ENCODE results near the gene LEMD1. TPM values are rescaled to one million over a fixed set of nuclear protein-coding genes. Genes with fewer than 3 reads are reported as not detected.

Gene LEMD1
- total RNA-seq, 1 donor from 2014 or later = not detected

GRCh38 chr1:205443585-205444299 is 21.9 kb upstream of the LEMD1 start:
- H3K4me1 Mint-ChIP-seq (ENCODE audit: low read depth) = peaks cover 15% of the 10 kb centered on the region
- DNase-seq (ENCODE audit: low spot score) = no peak
- intact Hi-C loops (cut with micrococcal nuclease) = loop anchor here (10.0 kb wide), 1 partner anchor 179 kb away; no protein-coding TSS in a partner anchor
- H3K36me3 Mint-ChIP-seq (ENCODE audit: low read depth) = no peaks in the 10 kb centered on the region
- peaks cover 15% of the 10 kb centered on the region for H3K27me3 Mint-ChIP-seq (ENCODE audit: insufficient read depth)
- H3K4me3 Mint-ChIP-seq = no peak overlapping the region
- no peak overlapping the region for H3K27ac Mint-ChIP-seq
- H3K9me3 Mint-ChIP-seq = no peaks in the 10 kb centered on the region

GRCh38 chr1:205442051-205442725 is 20.3 kb upstream of the LEMD1 start:
- no peaks in the 10 kb centered on the region for H3K36me3 Mint-ChIP-seq (ENCODE audit: low read depth)
- no peak for DNase-seq (ENCODE audit: low spot score)
- H3K9me3 Mint-ChIP-seq = no peaks in the 10 kb centered on the region
- intact Hi-C loops (cut with micrococcal nuclease) = loop anchor here (10.0 kb wide), 1 partner anchor 177 kb away; no protein-coding TSS in a partner anchor
- H3K4me3 Mint-ChIP-seq = no peak overlapping the region
- H3K27me3 Mint-ChIP-seq (ENCODE audit: insufficient read depth) = peaks cover 13% of the 10 kb centered on the region
- H3K4me1 Mint-ChIP-seq (ENCODE audit: low read depth) = peaks cover 15% of the 10 kb centered on the region
- H3K27ac Mint-ChIP-seq = no peak overlapping the region

DNA sequence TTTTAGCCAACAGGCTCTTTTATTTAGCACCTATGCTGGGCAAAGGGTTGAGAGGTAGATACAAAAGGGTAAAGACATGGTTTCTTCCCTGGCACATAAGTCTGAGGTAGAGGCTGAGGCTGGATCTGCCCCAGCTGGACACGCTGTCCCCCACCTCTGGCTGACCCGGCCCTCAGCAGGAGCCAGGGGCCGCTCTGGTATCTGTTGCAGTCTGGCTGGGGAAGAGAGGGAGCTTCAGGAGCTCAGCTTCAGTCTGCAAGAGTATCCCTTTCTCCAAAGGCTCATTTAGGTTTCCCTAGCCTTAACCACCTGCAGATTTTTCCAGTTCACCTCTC is 19.8 kb upstream of the LEMD1 start:
- H3K4me3 Mint-ChIP-seq = no peak overlapping the region
- intact Hi-C loops (cut with micrococcal nuclease) = loop anchor here (2.0 to 10.0 kb wide), 2 partner anchors 39 to 177 kb away; no protein-coding TSS in a partner anchor

DNA sequence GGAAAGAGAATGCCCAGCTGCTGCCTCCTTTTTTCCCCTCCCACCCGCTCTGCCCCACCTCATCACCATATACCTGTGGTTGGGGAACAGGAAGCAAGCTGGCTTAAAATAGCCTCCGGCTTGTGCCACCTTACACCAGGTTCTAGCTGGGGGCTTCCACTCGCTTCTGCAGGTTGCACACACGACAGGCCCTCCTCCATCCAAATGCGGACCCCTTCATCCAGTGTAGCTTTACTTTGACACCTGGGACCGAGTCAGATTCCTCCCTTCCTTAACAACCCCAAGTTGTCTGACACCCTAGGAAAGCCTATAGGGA is 19.4 kb upstream of the LEMD1 start:
- Mint-ChIP-seq H3K27ac (peak overlapping the region; percentile 83), H3K27me3 (ENCODE audit: insufficient read depth) (peaks cover 13% of the 10 kb centered on the region), H3K36me3 (ENCODE audit: low read depth) (no peaks in the 10 kb centered on the region), H3K4me1 (ENCODE audit: low read depth) (peaks cover 15% of the 10 kb centered on the region), H3K4me3 (peak overlapping the region; percentile 63), H3K9me3 (no peaks in the 10 kb centered on the region)
- no peak for DNase-seq (ENCODE audit: low spot score)
- intact Hi-C loops (cut with micrococcal nuclease) = loop anchor here (2.0 to 10.0 kb wide), 2 partner anchors 40 to 176 kb away; no protein-coding TSS in a partner anchor

More for the DNA sequence above, 19.8 kb upstream of the LEMD1 start:
- peaks cover 12% of the 10 kb centered on the region for H3K27me3 Mint-ChIP-seq (ENCODE audit: insufficient read depth)
- no peak for DNase-seq (ENCODE audit: low spot score)
- no peaks in the 10 kb centered on the region for H3K36me3 Mint-ChIP-seq (ENCODE audit: low read depth)
- no peak overlapping the region for H3K27ac Mint-ChIP-seq
- no peaks in the 10 kb centered on the region for H3K9me3 Mint-ChIP-seq
- peaks cover 15% of the 10 kb centered on the region for H3K4me1 Mint-ChIP-seq (ENCODE audit: low read depth)

GRCh38 chr1:205440476-205441317 is 18.8 kb upstream of the LEMD1 start:
- intact Hi-C loops (cut with micrococcal nuclease) = loop anchor here (2.0 to 10.0 kb wide), 2 partner anchors 40 to 176 kb away; no protein-coding TSS in a partner anchor
- H3K36me3 Mint-ChIP-seq (ENCODE audit: low read depth) = no peaks in the 10 kb centered on the region
- H3K4me3 Mint-ChIP-seq = peak overlapping the region; percentile 63
- H3K4me1 Mint-ChIP-seq (ENCODE audit: low read depth) = peaks cover 15% of the 10 kb centered on the region
- peak; percentile 66 for DNase-seq (ENCODE audit: low spot score)
- H3K27ac Mint-ChIP-seq = peak overlapping the region; percentile 83
- H3K27me3 Mint-ChIP-seq (ENCODE audit: insufficient read depth) = peaks cover 10% of the 10 kb centered on the region
- no peaks in the 10 kb centered on the region for H3K9me3 Mint-ChIP-seq

DNA sequence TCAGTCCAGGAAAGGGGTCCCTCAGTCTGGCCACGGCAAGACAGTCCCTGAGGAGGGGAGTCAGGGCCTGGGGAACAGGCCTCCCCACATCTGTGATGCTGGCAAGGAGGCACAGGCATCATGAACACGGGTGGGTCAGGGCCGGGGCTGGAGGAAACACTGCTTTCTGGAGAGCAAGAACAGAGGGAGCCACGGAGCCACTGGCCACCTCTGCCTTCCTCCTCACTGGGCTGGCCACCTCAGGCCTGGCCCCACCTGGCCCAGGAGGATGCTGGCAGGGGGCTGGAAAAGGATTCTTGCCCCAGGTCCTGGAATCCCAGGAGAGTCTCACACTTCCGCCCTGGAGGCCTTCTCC is 18.2 kb upstream of the LEMD1 start:
- Mint-ChIP-seq H3K36me3 (ENCODE audit: low read depth) (no peaks in the 10 kb centered on the region), H3K4me1 (ENCODE audit: low read depth) (peaks cover 15% of the 10 kb centered on the region)

GRCh38 chr1:205438213-205439158 is 16.6 kb upstream of the LEMD1 start:
- no peak for DNase-seq (ENCODE audit: low spot score)
- Mint-ChIP-seq H3K9me3 (no peaks in the 10 kb centered on the region), H3K36me3 (ENCODE audit: low read depth) (no peaks in the 10 kb centered on the region), H3K27me3 (ENCODE audit: insufficient read depth) (peaks cover 14% of the 10 kb centered on the region), H3K4me1 (ENCODE audit: low read depth) (peaks cover 15% of the 10 kb centered on the region), H3K4me3 (no peak overlapping the region), H3K27ac (no peak overlapping the region)
- intact Hi-C loops (cut with micrococcal nuclease) = no loop called here

More for the DNA sequence above, 18.2 kb upstream of the LEMD1 start:
- intact Hi-C loops (cut with micrococcal nuclease) = loop anchor here (2.0 to 10.0 kb wide), 2 partner anchors 41 to 175 kb away; no protein-coding TSS in a partner anchor
- H3K27ac Mint-ChIP-seq = peak overlapping the region; percentile 83
- no peak overlapping the region for H3K4me3 Mint-ChIP-seq
- no peak for DNase-seq (ENCODE audit: low spot score)
- H3K27me3 Mint-ChIP-seq (ENCODE audit: insufficient read depth) = peaks cover 10% of the 10 kb centered on the region
- no peaks in the 10 kb centered on the region for H3K9me3 Mint-ChIP-seq

GRCh38 chr1:205437570-205437969 is 15.7 kb upstream of the LEMD1 start:
- Mint-ChIP-seq H3K4me3 (no peak overlapping the region), H3K36me3 (ENCODE audit: low read depth) (no peaks in the 10 kb centered on the region), H3K27ac (no peak overlapping the region), H3K4me1 (ENCODE audit: low read depth) (peaks cover 15% of the 10 kb centered on the region), H3K9me3 (no peaks in the 10 kb centered on the region), H3K27me3 (ENCODE audit: insufficient read depth) (peaks cover 14% of the 10 kb centered on the region)
- intact Hi-C loops (cut with micrococcal nuclease) = no loop called here
- no peak for DNase-seq (ENCODE audit: low spot score)

GRCh38 chr1:205436776-205437410 is 15.0 kb upstream of the LEMD1 start:
- Mint-ChIP-seq H3K27ac (peak overlapping the region; percentile 27), H3K9me3 (no peaks in the 10 kb centered on the region)
- intact Hi-C loops (cut with micrococcal nuclease) = no loop called here

GRCh38 chr1:205435578-205436573 is 14.0 kb upstream of the LEMD1 start:
- Mint-ChIP-seq H3K27ac (no peak overlapping the region), H3K4me3 (no peak overlapping the region), H3K9me3 (no peaks in the 10 kb centered on the region), H3K36me3 (ENCODE audit: low read depth) (no peaks in the 10 kb centered on the region), H3K27me3 (ENCODE audit: insufficient read depth) (peaks cover 24% of the 10 kb centered on the region), H3K4me1 (ENCODE audit: low read depth) (peaks cover 12% of the 10 kb centered on the region)
- DNase-seq (ENCODE audit: low spot score) = no peak
- intact Hi-C loops (cut with micrococcal nuclease) = no loop called here

More at GRCh38 chr1:205436776-205437410, 15.0 kb upstream of the LEMD1 start:
- DNase-seq (ENCODE audit: low spot score) = no peak
- Mint-ChIP-seq H3K36me3 (ENCODE audit: low read depth) (no peaks in the 10 kb centered on the region), H3K27me3 (ENCODE audit: insufficient read depth) (peaks cover 20% of the 10 kb centered on the region), H3K4me3 (no peak overlapping the region), H3K4me1 (ENCODE audit: low read depth) (peaks cover 15% of the 10 kb centered on the region)

GRCh38 chr1:205434738-205435137 is 12.9 kb upstream of the LEMD1 start:
- Mint-ChIP-seq H3K36me3 (ENCODE audit: low read depth) (no peaks in the 10 kb centered on the region), H3K27me3 (ENCODE audit: insufficient read depth) (peaks cover 31% of the 10 kb centered on the region), H3K9me3 (no peaks in the 10 kb centered on the region), H3K4me1 (ENCODE audit: low read depth) (peaks cover 15% of the 10 kb centered on the region), H3K27ac (no peak overlapping the region), H3K4me3 (no peak overlapping the region)
- no peak for DNase-seq (ENCODE audit: low spot score)
- intact Hi-C loops (cut with micrococcal nuclease) = no loop called here

Data from activated T-helper 1 cell treated with anti-CD3 and anti-CD28 coated beads, Interleukin-12 subunit alpha, Interleukin-12 subunit beta, Interleukin-2, Interleukin-4 antibody, amounts not matched to agents 30 ng/mL and 10 ng/mL and 1 ng/mL, durations not matched to agents 14 hours and 24 hours and 36 hours (primary cell).